Heart right ventricle (tissue), 16 donors: Measurements from ENCODE around the gene ANO9. TPM values are rescaled to one million over a fixed set of nuclear protein-coding genes. Genes with fewer than 3 reads are reported as not detected.

Source experiments
- ATAC-seq, 8 donors: fragments of 200-7000 bp; cut with Tn5 transposase; one replicate each; pipeline ENCODE4 v1.9.1; 2020; ENCODE audit warnings: mild to moderate bottlenecking in 8 of 8, moderate library complexity in 8 of 8, moderate number of reproducible peaks in 1 of 8
- DNase-seq, 2 donors: peaks; one replicate each; pipeline ENCODE4 v3.0.0-alpha.2; 2020
- H3K27ac ChIP-seq, 10 donors: fragments of 200-600 bp; sonication (generic) in 2 of 10; one replicate each; pipeline versions ENCODE4 v1.5.0 to v1.8.0; 2020 to 2022; ENCODE audit warnings: mild to moderate bottlenecking in 3 of 10
- H3K27me3 ChIP-seq, 7 donors: fragments of 200-600 bp; one replicate each; pipeline ENCODE4 v1.8.0; 2021 to 2022; ENCODE audit warnings: mild to moderate bottlenecking in 2 of 7
- H3K36me3 ChIP-seq, 9 donors: fragments of 200-600 bp; sonication (generic) in 1 of 9; one replicate each; pipeline versions ENCODE4 v1.5.0 to v1.8.0; 2020 to 2022; ENCODE audit warnings: mild to moderate bottlenecking in 2 of 9
- H3K4me1 ChIP-seq, 9 donors: fragments of 200-600 bp; sonication (generic) in 1 of 9; one replicate each; pipeline versions ENCODE4 v1.5.0 to v1.8.0; 2020 to 2022; ENCODE audit warnings: mild to moderate bottlenecking in 4 of 9
- H3K4me3 ChIP-seq, 10 donors: fragments of 200-600 bp; sonication (generic) in 2 of 10; one replicate each; pipeline versions ENCODE4 v1.5.0 to v1.8.0; 2020 to 2022; ENCODE audit warnings: mild to moderate bottlenecking in 7 of 10, moderate library complexity in 2 of 10
- H3K9me3 ChIP-seq, 11 donors: fragments of 200-600 bp in 10 of 11; sonication (generic) in 2 of 11; one replicate each; pipeline versions ENCODE4 v1.5.0 to v1.8.0; 2013 to 2022; ENCODE audit warnings: mild to moderate bottlenecking in 2 of 11, control low read depth in 1 of 11, moderate library complexity in 1 of 11
- CTCF ChIP-seq, 9 donors: fragments of 200-600 bp; sonication (generic) in 2 of 9; IDR thresholded peaks; one replicate each; pipeline versions ENCODE4 v1.5.0 to v1.8.0; 2021 to 2022; ENCODE audit warnings: antibody characterized with exemption in 9 of 9, mild to moderate bottlenecking in 5 of 9, moderate library complexity in 1 of 9
- WGBS, 2 donors: extraction: QIAGEN DNeasy Blood & Tissue Kit; methylation state at CpG; one replicate each; pipeline ENCODE4 v1.1.7; 2013; ENCODE audit warnings: inconsistent platforms in 1 of 2; 5-methylcytosine and 5-hydroxymethylcytosine counted together
- intact Hi-C, 10 donors: fragments of 100-400 bp; cut with DNase I; formaldehyde crosslinking; loops; one replicate each; pipeline versions ENCODE4 v1.11.1 to v1.14.2; 2022
- polyA plus RNA-seq, 2 donors: library from polyadenylated mRNA; stranded (reverse); fragments of 200-250 nt; gene quantifications; one replicate each; pipeline ENCODE4 v1.2.3, GENCODE V29; 2013
- total RNA-seq, 10 donors: library from RNA; stranded (reverse); fragmentation: NEBNext Ultra II Directional in 3 of 10; extraction: Animal tissue kit (Norgen Biotek cat#: 25700) in 3 of 10; gene quantifications; one replicate each; pipeline versions ENCODE4 v1.2.1 to v1.2.4, GENCODE V29; 2021 to 2023
- donor health status: Arrhythmogenic right ventricular cardiomyopathy.
- donor health status: ischemic (EF 13 %, LVEDD 7.1; RV severe dilation, severe dysfunction).
- donor health status: healthy with polysubstance abuse.
- donor health status: DM: no; HTN: yes; CAD: no.
- donor health status: DM: no; HTN: no; CAD: no.
- donor health status: ischemic (EF 25% LVEDD 6.9; RV normal size, moderate dysfunction).
- donor health status: ischemic (EF 25% LVEDD 5.7; RV mildly dilated, moderate dysfunction).
- donor health status: healthy.
- donor health status: DM: yes; HTN: yes; CAD: no.
- donor health status: Ischemic cardiomyopathy.
- donor health status: ischemic (EF 35%, LVEDD 5.7; RV mildly dilated, moderate dysfunction).
- donor health status: nonischemic (EF 11% LVEDD 7.7; RV severe dilation, severe dysfunction).
- donor health status: DM: yes; HTN: yes; CAD: no.
- donor health status: PGD.
- donor health status: ischemic (EF 29% LVEDD 5.4; RV normal size, mild dysfunction).
- donor health status: nonischemic (EF 23%, LVEDD 6.1; RV moderate dilation, normal function).

Gene ANO9
- total and polyA plus RNA-seq, 12 donors, result 0.05 to 2.3 (median 0.19) TPM; not detected in 4

GRCh38 chr11:376531-377173, 65.2 kb downstream of the ANO9 start:
- Histone ChIP-seq H3K27me3 (peaks cover 0 to 52% (median 8%) of the 10 kb centered on the region in 7 donors), H3K4me1 (no peaks in the 10 kb centered on the region), H3K27ac (no peak overlapping the region), H3K9me3 (no peaks in the 10 kb centered on the region), H3K4me3 (no peak overlapping the region), H3K36me3 (no peaks in the 10 kb centered on the region)
- WGBS, 2 donors, result 94 to 97% methylated on average over 58 to 70 of the region's 70 CpGs
- ATAC-seq (no peak), DNase-seq (peak in 1 of 2 donors; percentile 7)
- TF ChIP-seq CTCF (IDR thresholded peaks at IDR 0.05), result no peak
- intact Hi-C loops, result loop anchor here in 1 of 10 donors (10.0 kb wide), 1 partner anchor 122 kb away; no protein-coding TSS in a partner anchor

GRCh38 chr11:375065-376025, 66.5 kb downstream of the ANO9 start:
- DNase-seq (peak in 1 of 2 donors; percentile 8), ATAC-seq (no peak)
- no peak for TF ChIP-seq CTCF (IDR thresholded peaks at IDR 0.05)
- 92 to 93% methylated on average over 36 to 41 of the region's 41 CpGs for WGBS, 2 donors
- H3K4me1 ChIP-seq, result no peaks in the 10 kb centered on the region
- H3K27ac ChIP-seq, result no peak overlapping the region
- H3K4me3 ChIP-seq, result no peak overlapping the region
- peaks cover 0 to 54% (median 17%) of the 10 kb centered on the region in 7 donors for H3K27me3 ChIP-seq
- intact Hi-C loops, result loop anchor here in 1 of 10 donors (10.0 kb wide), 1 partner anchor 121 kb away; no protein-coding TSS in a partner anchor
- H3K36me3 ChIP-seq, result no peaks in the 10 kb centered on the region
- H3K9me3 ChIP-seq, result no peaks in the 10 kb centered on the region

- intact Hi-C loops, result loop anchor here in 1 of 10 donors (5.0 to 10.0 kb wide), 2 partner anchors 119 to 1468 kb away; no protein-coding TSS in a partner anchor
- peak in 1 of 2 donors; percentile 10 for DNase-seq
- Histone ChIP-seq H3K4me3 (no peak overlapping the region), H3K9me3 (no peaks in the 10 kb centered on the region), H3K36me3 (no peaks in the 10 kb centered on the region), H3K27ac (no peak overlapping the region), H3K27me3 (peaks cover 0 to 45% (median 19%) of the 10 kb centered on the region in 7 donors), H3K4me1 (peaks cover 0 to under 1% (median 0%) of the 10 kb centered on the region in 9 donors)
- 82 to 87% methylated on average over 23 of the region's 23 CpGs for WGBS, 2 donors
- no peak for TF ChIP-seq CTCF (IDR thresholded peaks at IDR 0.05)
- ATAC-seq, result no peak
These were observed 67.9 kb downstream of the ANO9 start for GRCh38 chr11:373716-374551.
